HG03135 (cell line): ENCODE data around the gene H1-8.
A peak's percentile ranks its signal among the peaks of the same experiment; 100 is the strongest.

Experiments used
- ATAC-seq: cut with Tn5 transposase; IDR thresholded peaks from one replicate; pipeline ENCODE4 v1.9.1; 2021; ENCODE audit warnings: mild to moderate bottlenecking, moderate library complexity; ENCODE audit not compliant: unreplicated experiment

The H1-8 gene

DNA sequence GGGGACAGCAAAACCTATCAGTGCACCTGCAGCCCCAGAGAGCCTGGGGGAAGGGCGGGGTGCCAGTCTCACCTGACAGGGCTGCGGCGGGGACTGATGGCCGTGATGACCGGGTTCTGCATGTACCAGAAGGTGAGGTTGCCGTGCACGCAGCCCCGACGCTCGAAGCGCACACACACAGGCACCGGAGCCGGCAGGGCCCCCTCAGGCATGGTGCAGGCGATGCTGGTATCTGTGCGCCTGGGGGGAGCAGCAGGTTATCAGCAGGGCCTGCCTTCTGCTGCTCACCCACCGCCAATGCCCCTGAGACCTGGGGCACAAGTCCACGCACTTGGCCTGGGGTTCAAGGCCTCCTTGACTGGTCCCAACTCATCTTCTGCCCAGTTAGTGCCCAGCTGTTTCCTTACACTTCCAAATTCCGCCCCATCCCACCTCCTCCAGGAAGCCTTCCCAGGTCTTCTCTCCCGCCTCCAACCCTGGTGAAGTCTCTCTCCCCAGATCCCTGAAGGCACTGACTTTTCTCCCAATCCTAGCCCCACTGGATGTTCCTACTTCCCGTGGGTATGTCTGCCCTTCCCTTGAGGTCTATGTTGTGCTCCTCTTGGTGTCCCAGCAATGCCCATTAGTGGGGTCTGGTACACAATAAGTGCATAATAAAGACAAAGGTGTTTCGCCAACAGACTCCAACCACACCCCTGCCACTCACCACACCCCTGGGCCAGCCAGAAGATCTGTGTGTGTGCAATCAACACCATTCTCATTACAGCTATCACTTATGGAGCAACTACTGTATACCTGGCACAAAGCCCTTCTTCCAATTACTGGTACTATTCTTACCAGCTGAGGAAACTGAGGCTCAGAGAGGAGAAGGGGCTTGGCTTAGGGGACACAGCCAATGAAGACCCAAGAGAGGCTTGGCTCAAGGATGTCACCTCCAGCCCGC lies 28.9 kb downstream of the H1-8 start:
- ATAC-seq: no peak

DNA sequence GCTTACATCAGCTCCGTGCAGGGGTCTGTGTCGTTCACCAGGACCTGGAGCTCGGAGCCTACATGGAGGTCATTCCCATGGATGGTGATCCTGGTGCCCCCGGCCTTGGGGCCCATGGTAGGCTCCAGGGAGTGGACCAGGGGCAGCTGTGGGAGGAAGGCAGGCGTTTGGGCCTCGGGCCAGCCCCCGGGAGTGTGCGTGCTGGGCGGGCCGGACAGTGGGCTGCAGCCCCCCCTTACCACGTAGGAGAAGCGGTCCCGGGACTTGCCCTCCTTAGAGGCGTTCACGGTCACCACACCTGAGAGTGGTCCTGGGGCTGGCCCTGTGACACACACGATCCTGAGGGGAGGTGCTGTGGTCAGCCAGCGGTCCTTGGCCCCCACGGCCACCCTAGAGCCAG lies 29.6 kb downstream of the H1-8 start:
- ATAC-seq: no peak

DNA sequence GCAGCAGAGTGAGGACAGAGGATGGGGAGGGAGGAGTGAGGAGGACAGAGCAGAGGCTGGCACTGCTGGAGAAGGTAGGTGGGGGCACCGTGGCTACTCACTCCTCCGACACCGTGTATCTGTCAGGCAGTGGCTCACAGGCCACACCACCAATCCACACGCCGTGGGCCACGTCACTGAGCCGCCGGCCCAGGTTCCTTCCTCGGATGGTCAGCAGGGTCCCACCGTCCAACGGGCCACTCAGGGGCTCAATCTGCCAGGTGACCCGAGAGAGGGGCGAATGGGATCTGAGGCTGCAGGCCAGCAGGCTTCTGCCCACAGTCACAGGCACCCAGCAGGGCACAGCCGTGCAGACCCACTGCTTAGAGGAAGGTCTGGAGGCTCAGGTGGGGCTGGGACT lies 30.5 kb downstream of the H1-8 start:
- no peak for ATAC-seq

DNA sequence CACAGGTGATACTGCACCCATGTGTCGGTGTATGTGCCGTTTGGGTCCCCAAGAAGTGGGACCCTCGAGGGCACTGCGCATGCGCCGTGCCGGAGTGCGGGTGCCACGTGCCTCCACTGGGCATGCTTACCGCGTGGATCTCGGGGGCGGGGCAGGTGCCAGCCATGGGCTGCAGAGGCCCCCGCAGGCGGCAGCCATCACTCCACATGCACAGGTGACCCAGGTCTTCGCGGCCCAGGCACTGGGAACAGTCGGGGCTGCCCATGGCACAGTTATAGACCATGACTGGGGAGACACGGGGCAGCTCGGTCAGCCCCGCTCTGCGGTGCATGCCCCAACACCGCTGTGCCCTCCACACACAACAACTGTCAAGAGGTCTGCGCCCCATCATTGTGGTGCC lies 31.2 kb downstream of the H1-8 start:
- no peak for ATAC-seq

DNA sequence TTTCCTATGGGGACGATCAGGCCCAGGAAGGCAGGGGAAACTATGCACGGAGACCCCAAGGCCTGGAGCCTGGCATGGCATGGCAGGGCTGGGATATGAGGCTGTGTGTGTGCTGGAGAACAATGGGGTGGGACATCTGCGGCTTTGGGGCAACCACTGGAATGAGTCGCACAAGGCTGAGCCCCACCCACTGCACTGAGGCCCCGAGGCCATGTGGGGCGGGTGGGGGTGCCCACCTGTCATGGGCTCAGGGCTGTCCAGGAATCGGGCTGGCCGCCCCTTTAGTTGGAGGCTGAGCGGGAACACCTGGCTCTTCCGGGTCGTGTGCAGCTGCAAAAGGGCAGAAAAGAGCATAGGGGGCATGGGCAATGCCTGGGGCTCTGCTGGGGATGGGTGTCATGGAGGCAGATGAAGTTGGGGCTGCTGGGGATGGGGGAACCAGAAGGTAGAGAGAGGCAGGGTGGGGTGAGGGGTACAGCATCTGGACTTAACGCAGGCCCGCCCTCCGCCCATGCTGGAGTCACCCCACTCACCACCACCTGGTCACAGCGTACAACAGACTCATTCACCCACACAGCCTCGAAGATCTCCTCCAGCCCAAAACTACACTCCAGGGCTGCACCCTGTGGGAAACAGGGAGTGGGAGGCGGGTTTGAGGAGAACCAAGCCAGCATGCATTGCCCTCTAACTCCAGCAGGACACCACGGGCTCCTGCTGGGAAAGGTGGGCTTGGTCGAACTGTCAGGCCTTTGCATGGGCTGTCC lies 32.4 kb downstream of the H1-8 start:
- ATAC-seq: no peak

DNA sequence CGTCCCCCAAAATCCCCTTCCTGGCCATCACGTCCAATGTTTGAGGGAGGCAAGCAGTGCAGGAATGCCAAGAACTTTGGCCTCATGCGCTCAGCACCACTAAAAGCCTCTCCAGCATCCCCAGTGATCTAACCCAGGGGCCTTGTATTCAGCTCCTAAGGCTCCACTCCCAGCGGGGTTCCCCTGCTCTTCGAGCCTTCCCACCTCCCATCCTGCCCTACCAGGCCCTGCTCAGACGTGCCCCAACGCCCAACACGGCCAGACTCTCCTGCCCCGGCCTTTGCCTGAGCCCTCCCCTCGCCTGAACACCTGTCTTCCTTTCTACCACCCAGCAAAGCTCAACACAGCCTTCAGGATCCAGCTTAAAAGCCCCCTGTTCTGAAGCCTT lies 33.0 kb downstream of the H1-8 start:
- ATAC-seq: no peak

DNA sequence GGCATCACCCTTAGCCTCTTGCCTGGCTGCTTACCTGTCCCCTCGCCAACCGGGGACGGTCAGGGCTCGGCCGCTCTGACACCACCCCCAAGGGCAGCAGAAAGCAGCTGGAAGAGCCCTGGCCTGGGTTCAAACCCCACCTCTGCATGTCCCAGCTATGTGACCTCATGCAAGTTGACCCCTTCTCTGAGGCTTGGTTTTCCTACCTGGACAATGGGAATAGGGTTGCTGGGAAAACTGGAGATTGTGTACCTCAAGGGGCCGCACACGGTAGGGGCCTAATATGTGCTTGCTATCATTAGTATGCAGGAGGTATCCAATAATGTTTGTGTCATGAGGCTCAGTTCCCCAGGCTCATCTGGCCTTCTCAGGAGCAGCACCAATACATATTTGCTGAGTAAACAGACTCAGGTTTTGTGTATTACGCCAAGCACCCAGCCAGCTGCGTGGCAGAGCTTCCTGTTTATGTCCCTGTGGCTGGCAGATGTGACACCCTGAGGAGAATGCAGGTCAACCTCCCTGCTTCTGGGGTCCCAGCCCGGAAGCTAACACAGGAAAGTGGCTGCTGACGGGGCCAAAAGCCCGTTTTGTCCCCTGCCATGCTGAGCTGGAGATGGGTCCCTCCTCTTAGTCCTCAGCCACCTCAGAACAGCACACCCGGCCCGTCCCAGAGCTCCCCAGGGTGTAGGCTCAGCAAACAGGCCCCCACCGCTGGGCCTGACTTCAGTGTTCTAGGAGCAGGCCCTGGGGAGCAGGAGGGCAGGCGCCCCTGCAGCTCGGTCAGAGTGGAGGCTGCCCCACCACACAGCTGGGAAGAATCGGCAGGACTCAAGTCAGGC lies 33.8 kb downstream of the H1-8 start:
- peak; percentile 44 for ATAC-seq

DNA sequence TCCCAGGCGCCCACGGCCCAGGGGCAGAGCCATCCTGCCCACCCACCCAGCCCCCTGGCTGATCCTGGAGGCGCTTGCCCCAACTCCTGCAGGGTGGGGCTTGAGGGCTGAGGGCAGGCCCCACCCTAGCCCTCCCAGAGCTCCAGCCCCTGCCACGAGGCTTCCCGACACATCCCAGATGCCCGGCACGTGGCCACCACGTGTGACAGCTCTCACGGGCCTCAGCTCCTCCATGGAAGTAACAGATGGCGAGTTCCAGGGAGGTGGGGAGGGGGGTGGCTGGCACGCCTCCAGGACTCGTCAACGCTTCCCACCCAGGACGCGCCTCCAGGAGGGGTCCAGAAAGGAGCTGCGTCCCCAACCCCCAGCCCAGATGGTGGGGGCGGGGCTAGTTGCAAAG lies 34.4 kb downstream of the H1-8 start:
- no peak for ATAC-seq

DNA sequence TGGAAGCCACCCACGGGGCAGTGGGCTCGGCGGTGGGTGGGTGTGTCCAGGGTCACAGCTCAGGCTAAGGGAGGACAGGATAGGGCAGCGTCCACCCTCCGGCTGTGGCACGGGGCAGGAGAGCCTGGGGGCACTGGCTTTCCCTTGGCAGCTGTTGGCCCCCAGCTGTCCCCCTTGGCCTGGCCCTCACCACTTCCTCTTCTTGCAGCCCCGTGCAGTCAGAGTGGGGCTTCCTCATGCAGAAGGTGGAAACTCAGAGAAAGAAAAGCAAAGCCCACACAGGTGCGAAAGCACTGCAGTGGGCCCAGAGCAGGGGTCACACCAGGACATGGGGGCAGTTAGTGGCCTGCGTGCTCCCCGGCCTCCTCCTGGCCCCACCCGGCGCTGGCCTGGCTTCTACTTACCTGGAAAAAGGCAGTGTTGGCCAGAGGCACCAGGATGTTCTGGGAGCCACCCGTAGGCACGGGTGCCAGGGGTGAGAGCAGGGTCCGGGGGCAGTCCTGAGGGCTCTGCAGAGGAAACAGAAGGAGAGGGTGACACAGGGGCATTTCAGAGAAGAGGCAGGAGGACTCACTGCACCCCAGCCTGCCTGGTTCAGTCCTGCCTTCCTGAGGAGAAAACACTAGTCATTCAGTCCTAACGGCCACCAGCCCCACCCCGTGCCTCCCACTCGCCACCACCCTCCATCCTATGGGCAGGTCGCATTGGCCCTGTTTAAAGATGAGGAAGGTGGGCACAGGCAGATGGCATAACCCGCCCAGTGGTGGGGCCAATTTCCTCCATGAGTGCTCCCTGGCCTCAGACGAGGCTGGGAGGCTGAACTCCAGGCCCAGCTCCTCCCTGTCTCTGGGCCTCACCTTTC lies 35.2 kb downstream of the H1-8 start:
- ATAC-seq: peak; percentile 56

DNA sequence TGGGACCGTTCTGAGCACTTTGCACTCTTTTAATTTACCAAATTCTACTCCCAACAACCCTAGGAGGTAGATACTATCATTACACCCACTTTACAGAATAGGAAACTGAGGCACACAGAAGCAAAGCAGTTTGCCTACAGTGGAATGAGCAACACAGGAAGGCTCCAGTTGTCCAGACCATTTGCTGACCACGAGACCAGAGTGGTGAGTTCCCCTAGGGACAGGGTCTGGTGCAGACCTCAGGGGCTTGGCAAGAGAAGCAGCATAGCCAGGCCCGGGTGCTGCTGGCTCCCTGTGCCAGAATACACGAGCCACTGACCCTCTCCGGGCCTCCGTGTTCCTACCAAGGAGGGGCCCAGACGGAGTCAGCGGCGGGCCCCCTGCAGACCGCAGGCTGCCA lies 37.0 kb downstream of the H1-8 start:
- ATAC-seq: no peak

DNA sequence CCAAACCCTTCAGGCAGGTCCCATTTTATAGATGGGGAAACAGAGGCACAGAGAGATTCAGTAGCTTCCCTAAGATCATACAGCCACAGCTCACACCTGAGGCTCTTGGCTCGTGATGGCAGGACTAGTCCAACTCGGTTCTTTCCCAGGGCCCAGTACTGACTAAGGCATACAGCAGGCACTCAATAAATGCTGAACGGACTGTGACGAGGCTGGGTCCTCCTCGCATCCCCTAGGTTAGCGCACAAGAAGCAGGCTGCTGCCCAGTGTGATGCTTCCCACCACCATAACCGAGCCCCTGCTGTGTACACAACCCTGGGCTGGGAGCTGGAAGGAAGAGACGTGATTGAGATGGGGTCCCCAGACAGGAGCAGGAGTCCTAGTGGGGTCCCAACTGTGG lies 38.6 kb downstream of the H1-8 start:
- no peak for ATAC-seq

DNA sequence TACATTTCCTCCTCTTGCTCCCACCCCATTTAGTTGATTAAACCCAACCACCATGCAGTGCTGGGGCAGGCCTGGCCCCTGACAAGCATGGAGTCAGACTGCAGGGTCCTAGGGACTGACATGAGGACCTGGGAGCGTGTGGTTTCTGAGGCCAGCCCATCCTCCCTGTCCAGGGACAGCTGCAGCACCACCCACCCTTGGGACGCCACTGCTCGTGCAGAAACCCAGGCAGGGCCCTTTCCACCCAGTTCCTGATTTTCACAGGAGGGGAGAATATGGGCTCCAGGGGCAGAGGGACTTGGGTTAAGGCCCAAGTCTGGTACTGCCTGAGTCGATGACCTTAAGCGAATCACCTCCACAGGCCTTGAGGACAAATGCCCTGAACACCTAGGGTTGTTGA lies 39.8 kb downstream of the H1-8 start:
- ATAC-seq: no peak

DNA sequence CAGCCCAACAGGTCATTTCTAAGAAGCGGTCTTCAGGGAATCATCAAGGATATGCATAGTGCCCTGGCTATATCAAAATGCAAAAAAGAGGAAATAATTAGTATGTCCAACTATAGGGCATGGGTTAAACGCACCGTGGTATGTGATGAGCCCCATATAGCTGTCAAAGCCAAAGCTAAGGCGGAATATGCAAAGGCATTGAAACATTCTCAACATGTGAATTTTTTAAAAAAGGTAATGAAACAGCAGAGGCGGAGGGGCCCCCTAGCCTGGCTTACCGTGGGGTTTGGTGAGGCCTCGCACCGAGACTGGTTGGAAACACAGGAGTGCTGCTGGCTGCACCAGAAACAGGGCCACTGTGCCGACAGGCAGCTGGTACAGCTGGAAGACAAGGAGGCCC lies 40.3 kb downstream of the H1-8 start:
- ATAC-seq: no peak

DNA sequence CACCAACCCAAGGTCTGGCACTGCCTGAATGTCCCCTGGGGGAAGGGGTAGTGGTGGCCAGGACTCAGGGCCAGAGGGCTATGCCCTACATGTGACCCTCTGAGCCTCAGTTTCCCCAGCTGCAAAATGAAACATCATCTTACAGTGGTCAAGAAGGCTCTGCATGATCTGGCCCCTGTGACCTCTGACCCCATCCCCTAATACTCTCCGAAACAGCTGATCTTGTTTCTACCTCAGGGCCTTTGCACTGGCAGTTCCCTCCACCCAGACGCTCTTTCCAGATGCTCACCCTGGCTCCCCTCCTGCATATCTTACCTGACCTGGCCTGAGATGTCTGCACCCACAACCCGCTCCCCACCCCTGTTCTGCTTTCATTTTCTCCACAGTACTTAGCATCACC lies 41.7 kb downstream of the H1-8 start:
- ATAC-seq: no peak

DNA sequence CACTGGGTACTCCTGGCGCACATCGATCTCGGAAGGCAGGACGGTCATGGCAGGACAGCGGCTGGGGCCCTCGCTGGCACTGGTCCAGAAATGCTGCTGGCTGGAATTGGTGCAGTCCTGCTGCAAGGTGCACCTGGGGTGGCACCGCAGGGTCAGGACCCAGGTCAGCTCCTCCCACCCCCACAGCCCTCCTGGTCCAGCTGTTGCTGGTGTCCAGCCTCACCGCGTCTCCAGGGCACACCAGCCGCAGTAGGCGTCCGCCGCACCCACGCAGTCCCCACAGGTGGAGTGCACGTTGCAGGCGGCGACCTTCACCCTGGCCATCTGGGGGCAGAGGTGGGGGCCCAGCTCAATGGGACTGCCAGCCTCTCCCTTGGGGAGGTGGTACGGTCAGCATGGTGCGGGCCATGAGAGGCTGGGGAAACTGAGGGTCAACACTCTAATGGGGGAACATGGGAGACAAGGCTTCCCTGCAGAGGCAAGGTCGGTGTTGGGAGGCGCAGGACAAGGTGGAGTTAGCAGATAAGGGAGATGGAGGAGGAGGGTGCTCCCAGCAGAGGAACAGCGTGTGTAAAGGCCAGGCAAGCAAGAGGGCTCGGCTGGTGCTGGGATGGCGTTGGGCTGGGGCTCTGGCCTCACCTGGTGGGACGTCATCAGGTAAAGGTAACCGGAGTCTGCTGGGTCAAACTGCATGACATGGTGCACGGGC lies 43.1 kb downstream of the H1-8 start:
- ATAC-seq: no peak

DNA sequence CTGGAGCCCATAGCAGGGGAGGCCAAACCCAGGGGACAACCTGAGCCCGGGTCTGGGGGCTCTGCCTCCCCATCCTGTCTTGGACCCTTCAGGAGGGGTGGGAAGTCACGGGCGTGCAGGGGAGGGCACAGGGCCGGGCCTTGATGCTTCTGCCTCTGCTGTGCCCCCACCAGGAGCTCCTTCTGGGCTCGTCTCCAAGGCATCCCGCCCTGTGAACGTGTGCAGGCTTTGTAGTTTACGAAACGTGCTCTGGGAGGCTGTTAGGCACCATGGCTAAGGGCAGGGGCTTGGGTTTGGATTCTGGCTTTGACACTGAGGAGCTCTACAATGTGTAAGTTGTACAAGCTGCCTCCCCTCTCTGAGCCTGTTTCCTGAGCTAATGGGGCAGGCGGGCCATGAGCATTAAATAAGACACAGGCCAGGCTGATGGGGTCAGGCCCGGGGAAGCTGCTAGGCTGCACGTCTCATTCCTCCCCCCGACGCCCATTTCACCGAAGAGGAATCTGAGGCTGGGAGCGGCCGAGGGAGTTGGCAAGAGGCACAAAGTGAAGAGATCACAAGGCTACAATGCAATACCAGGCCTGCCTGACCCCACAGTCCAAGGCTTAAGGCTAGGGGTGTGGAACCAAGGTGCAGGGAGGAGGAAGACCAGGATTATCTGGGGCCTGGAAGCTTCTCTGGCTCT lies 43.9 kb downstream of the H1-8 start:
- ATAC-seq: no peak

DNA sequence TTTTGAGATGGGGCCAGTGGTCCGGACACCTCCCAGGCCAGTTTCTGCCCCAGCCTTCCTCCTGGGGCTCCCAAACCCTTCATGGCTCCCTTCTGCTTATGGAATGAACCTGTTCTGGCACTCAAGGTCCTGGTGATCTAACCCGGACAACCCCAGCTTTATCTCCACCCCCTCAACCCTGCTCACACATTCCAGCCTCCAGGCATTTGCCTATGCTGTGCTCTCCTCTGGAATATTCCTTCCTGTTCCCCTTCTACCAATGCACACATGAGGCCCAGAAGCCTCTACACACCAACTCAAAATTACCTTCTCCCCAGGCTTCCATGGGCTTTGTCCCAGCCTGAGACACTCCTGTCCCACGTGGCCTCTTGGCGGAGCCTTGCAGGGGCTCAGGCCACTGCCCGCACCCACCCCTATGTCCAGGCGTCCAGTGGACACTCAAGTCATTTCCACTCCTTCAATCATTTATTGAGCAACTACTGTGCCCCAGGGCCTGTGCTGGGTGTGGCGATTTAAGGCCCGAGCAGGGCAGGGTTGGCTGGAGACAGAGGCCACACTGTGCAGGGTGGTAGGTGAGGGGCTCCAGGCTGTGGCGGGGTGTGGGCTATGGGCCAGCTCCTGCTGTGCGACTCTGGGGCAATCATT lies 44.7 kb downstream of the H1-8 start:
- ATAC-seq: no peak

DNA sequence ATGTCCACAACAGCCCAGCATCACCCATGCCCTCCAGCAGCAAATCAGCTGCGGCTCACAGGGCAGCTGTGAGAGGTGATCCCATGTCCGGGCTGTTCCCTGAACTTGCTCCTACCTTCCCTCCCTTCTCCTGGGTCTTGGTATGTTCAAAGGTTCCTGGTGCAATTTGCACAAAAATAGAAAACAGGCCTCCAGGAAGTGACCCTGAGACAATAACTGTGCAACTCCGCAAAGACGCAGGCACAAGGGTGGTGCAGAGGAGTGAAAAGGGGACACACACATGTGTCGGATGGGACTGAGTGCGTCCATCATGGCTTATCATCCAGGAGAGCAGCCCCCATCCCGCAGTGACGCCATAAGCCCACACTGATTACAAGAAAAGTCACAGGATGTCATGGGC lies 47.2 kb downstream of the H1-8 start:
- no peak for ATAC-seq

DNA sequence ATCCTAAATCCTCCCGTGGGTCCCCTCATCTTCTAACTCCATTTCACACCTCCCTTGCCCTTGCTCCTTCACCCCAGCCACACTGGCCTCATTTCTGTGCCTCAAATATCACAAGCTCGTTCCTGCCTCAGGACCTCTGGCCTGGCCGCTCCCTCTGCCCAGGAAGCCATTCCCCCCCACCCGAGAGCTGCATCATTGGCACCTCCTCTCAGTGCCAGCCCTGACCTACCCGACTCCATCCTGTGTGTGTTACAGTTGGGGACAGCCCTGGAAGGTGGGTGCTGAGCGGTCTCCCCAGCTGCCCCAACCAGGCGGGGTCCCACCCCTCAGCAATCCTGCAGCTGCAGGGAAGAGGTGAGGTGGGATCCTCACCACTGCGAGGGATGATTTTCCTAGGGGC lies 49.0 kb downstream of the H1-8 start:
- ATAC-seq: no peak
